Neuronal stem cell (in vitro differentiated cells): ENCODE results near the gene MASTL.

Experiments used
- DNase-seq: peaks from one replicate; pipeline ENCODE4 v3.0.0-alpha.2; 2013; ENCODE audit warnings: low spot score
- H2AFZ ChIP-seq: one replicate; pipeline ENCODE4 v1.6.1; 2013; ENCODE audit warnings: mild to moderate bottlenecking, low read length, inconsistent platforms
- H2AK5ac ChIP-seq: 2 replicates; pipeline ENCODE4 v1.6.1; 2013; ENCODE audit warnings: low read depth, mild to moderate bottlenecking, inconsistent platforms, low read length, moderate library complexity, mixed read lengths
- H2BK120ac ChIP-seq: 2 replicates; pipeline ENCODE4 v1.6.1; 2013; ENCODE audit warnings: low read depth, mild to moderate bottlenecking, inconsistent platforms, low read length, moderate library complexity, mixed read lengths
- H2BK12ac ChIP-seq: one replicate; pipeline ENCODE4 v1.6.1; 2013; ENCODE audit warnings: low read length, inconsistent platforms
- H2BK15ac ChIP-seq: 2 replicates; pipeline ENCODE4 v1.6.1; 2013; ENCODE audit warnings: mild to moderate bottlenecking, low read length, inconsistent platforms, mixed read lengths
- H2BK5ac ChIP-seq: one replicate; pipeline ENCODE4 v1.6.1; 2013; ENCODE audit warnings: inconsistent platforms, mild to moderate bottlenecking, low read length, moderate library complexity
- H3K14ac ChIP-seq: one replicate; pipeline ENCODE4 v1.6.1; 2013; ENCODE audit warnings: low read length, inconsistent platforms
- H3K18ac ChIP-seq: 2 replicates; pipeline ENCODE4 v1.6.1; 2013; ENCODE audit warnings: low read length, inconsistent platforms
- H3K23ac ChIP-seq: 2 replicates; pipeline ENCODE4 v1.6.1; 2013; ENCODE audit warnings: low read depth, mild to moderate bottlenecking, mixed read lengths, low read length, inconsistent platforms; ENCODE audit not compliant: poor library complexity
- H3K27ac ChIP-seq: replicated peaks from 3 replicates; pipeline ENCODE4 v1.5.1; 2013; ENCODE audit warnings: low read length, inconsistent platforms
- H3K27me3 ChIP-seq, 3 experiments: 2 replicates each; pipeline ENCODE4 v1.6.1; 2013; ENCODE audit warnings: low read length in 3 of 3, mild to moderate bottlenecking in 2 of 3, inconsistent platforms in 1 of 3, low read depth in 1 of 3, mixed read lengths in 1 of 3, moderate library complexity in 1 of 3; ENCODE audit not compliant: control insufficient read depth in 3 of 3, insufficient read depth in 3 of 3
- H3K36me3 ChIP-seq, 2 donors: replicated peaks in 1 of 2; 2 replicates each; pipeline ENCODE4 v1.6.1; 2013; ENCODE audit warnings: low read length in 2 of 2; ENCODE audit not compliant: control insufficient read depth in 2 of 2, insufficient read depth in 2 of 2
- H3K4ac ChIP-seq: 2 replicates; pipeline ENCODE4 v1.6.1; 2013; ENCODE audit warnings: inconsistent platforms, mild to moderate bottlenecking, low read length, moderate library complexity
- H3K4me1 ChIP-seq, 2 donors: 1 replicate in 1 of 2; 2 replicates in 1 of 2; pipeline ENCODE4 v1.6.1; 2013; ENCODE audit warnings: low read length in 2 of 2, low read depth in 1 of 2; ENCODE audit not compliant: control insufficient read depth in 2 of 2, insufficient read depth in 1 of 2
- H3K4me2 ChIP-seq: one replicate; pipeline ENCODE4 v1.6.1; 2013; ENCODE audit warnings: mild to moderate bottlenecking, low read length, inconsistent platforms; ENCODE audit not compliant: insufficient read depth, poor library complexity, severe bottlenecking
- H3K4me3 ChIP-seq, 2 donors: 2 replicates each; pipeline ENCODE4 v1.5.1; 2013; ENCODE audit warnings: low read length in 2 of 2, mild to moderate bottlenecking in 2 of 2, inconsistent platforms in 1 of 2, moderate library complexity in 1 of 2
- H3K79me1 ChIP-seq: one replicate; pipeline ENCODE4 v1.6.1; 2013; ENCODE audit warnings: low read depth, mild to moderate bottlenecking, inconsistent platforms, low read length, moderate library complexity
- H3K9ac ChIP-seq: one replicate; pipeline ENCODE4 v1.6.1; 2013; ENCODE audit warnings: mild to moderate bottlenecking, low read depth, low read length, inconsistent platforms; ENCODE audit not compliant: poor library complexity
- H3K9me3 ChIP-seq, 2 donors: replicated peaks in 1 of 2; 2 replicates each; pipeline versions ENCODE3 to v1.6.1; 2013; ENCODE audit warnings: low read length in 2 of 2, mild to moderate bottlenecking in 2 of 2, inconsistent platforms in 1 of 2, low read depth in 1 of 2, mixed read lengths in 1 of 2, moderate library complexity in 1 of 2; ENCODE audit not compliant: control insufficient read depth in 2 of 2, insufficient read depth in 1 of 2
- H4K8ac ChIP-seq: one replicate; pipeline ENCODE4 v1.6.1; 2013; ENCODE audit warnings: low read depth, mild to moderate bottlenecking, inconsistent platforms, low read length, moderate library complexity
- H4K91ac ChIP-seq: one replicate; pipeline ENCODE4 v1.6.1; 2013; ENCODE audit warnings: low read length, low read depth, mild to moderate bottlenecking, inconsistent platforms; ENCODE audit not compliant: poor library complexity
- WGBS, 2 donors: extraction: QIAGEN DNeasy Blood & Tissue Kit; methylation state at CpG; one replicate each; pipeline ENCODE4 v1.1.7; 2013; ENCODE audit warnings: missing lambda C conversion rate in 2 of 2, mixed read lengths in 1 of 2; ENCODE audit not compliant: insufficient read length in 2 of 2, insufficient replicate concordance in 1 of 2; ENCODE audit errors: extremely low coverage in 2 of 2; 5-methylcytosine and 5-hydroxymethylcytosine counted together

The MASTL gene

GRCh38 chr10:27143686-27144085 lies 11.5 kb upstream of the MASTL start:
- no peaks in the 10 kb centered on the region for H3K27me3 ChIP-seq
- no peak for DNase-seq
- H3K9me3 ChIP-seq, result no peaks in the 10 kb centered on the region
- H3K4ac ChIP-seq, result no peak overlapping the region
- H2BK5ac ChIP-seq, result no peak overlapping the region
- H3K4me2 ChIP-seq, result no peak overlapping the region
- no peak overlapping the region for H3K23ac ChIP-seq
- no peak overlapping the region for H2AK5ac ChIP-seq
- H2AFZ ChIP-seq, result no peak overlapping the region
- H3K9ac ChIP-seq, result no peak overlapping the region
- H3K4me1 ChIP-seq, result peaks cover 1 to 3% of the 10 kb centered on the region in 2 donors
- H4K91ac ChIP-seq, result no peak overlapping the region
- no peak overlapping the region for H3K14ac ChIP-seq
- no CpG with 5 or more reads among the region's 1 CpG for WGBS, 2 donors
- no peak overlapping the region for H4K8ac ChIP-seq
- peaks cover 7 to 99% of the 10 kb centered on the region in 2 donors for H3K36me3 ChIP-seq
- H3K18ac ChIP-seq, result no peak overlapping the region
- H3K4me3 ChIP-seq, result no peak overlapping the region
- no peak overlapping the region for H2BK120ac ChIP-seq
- H3K27ac ChIP-seq, result no peak overlapping the region
- no peak overlapping the region for H2BK15ac ChIP-seq
- no peak overlapping the region for H2BK12ac ChIP-seq
- H3K79me1 ChIP-seq, result no peaks in the 10 kb centered on the region

DNA sequence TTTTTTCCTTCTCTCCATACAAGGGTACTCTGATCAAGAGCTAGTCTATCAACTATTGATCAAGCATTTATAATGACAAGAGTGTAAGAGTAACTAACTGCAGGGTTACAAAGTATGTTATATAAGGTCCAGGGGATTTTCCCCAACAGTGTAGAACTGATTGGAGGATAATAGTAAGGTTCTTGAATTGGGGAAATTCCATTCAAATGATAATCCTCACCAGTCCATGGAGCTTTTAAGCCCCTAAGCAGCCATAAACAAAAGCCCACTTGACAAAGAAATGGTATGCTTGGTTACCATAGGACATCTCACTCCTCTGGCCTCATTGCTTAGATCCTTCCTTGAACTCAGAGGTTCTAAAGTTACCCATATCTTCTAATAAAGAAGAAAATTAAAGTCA lies 9.2 kb upstream of the MASTL start:
- Histone ChIP-seq H4K8ac (no peak overlapping the region), H2BK5ac (no peak overlapping the region), H2AFZ (no peak overlapping the region), H3K4me1 (peaks cover 1 to 3% of the 10 kb centered on the region in 2 donors), H3K9ac (no peak overlapping the region), H3K4ac (no peak overlapping the region), H3K18ac (no peak overlapping the region), H3K79me1 (no peaks in the 10 kb centered on the region), H3K14ac (no peak overlapping the region), H2BK120ac (no peak overlapping the region), H3K4me3 (no peak overlapping the region), H3K27me3 (no peaks in the 10 kb centered on the region), H3K4me2 (no peak overlapping the region), H3K23ac (no peak overlapping the region), H4K91ac (no peak overlapping the region), H3K36me3 (peaks cover 6 to 95% of the 10 kb centered on the region in 2 donors), H2BK15ac (no peak overlapping the region), H2AK5ac (no peak overlapping the region), H3K27ac (no peak overlapping the region), H2BK12ac (no peak overlapping the region), H3K9me3 (no peaks in the 10 kb centered on the region)
- DNase-seq, result peak; percentile 39

GRCh38 chr10:27147701-27148100 lies 7.5 kb upstream of the MASTL start:
- no peak overlapping the region for H3K27ac ChIP-seq
- no peak overlapping the region for H3K4me2 ChIP-seq
- WGBS, 2 donors, result no CpG with 5 or more reads among the region's 5 CpGs

DNA sequence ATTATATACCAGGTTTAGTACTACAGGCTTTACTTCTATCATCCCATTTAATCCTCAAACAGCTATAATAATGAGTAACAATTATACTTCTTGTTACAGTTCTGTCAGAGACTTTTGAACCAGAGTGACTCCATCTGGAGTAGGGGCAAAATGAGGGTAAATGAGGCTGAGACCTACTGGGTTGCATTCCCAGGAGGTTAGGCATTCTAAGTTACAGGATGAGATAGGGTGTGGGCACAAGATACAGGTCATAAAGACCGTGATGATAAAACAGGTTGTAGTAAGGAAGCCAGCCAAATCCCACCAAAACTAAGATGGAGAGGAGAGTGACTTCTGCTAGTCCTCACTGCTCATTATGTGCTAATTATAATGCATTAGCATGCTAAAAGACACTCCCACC lies 4.9 kb upstream of the MASTL start:
- no peak overlapping the region for H4K91ac ChIP-seq
- no peak overlapping the region for H3K9ac ChIP-seq
- H4K8ac ChIP-seq, result no peak overlapping the region
- no peaks in the 10 kb centered on the region for H3K27me3 ChIP-seq
- H3K4me2 ChIP-seq, result no peak overlapping the region
- H3K23ac ChIP-seq, result no peak overlapping the region
- H2AFZ ChIP-seq, result no peak overlapping the region
- WGBS, 2 donors, result no CpG with 5 or more reads among the region's 1 CpG
- no peak overlapping the region for H2BK12ac ChIP-seq
- peaks cover 0 to 4% of the 10 kb centered on the region in 2 donors for H3K9me3 ChIP-seq
- peaks cover 4 to 13% of the 10 kb centered on the region in 2 donors for H3K4me1 ChIP-seq
- H3K79me1 ChIP-seq, result peaks cover under 1% of the 10 kb centered on the region
- no peak overlapping the region for H3K18ac ChIP-seq
- no peak for DNase-seq
- no peak overlapping the region for H2AK5ac ChIP-seq
- H2BK15ac ChIP-seq, result no peak overlapping the region
- H3K36me3 ChIP-seq, result peaks cover 6 to 57% of the 10 kb centered on the region in 2 donors
- H3K27ac ChIP-seq, result no peak overlapping the region
- no peak overlapping the region for H2BK5ac ChIP-seq
- no peak overlapping the region for H2BK120ac ChIP-seq
- no peak overlapping the region for H3K4me3 ChIP-seq
- H3K4ac ChIP-seq, result no peak overlapping the region
- no peak overlapping the region for H3K14ac ChIP-seq

More at GRCh38 chr10:27147701-27148100, 7.5 kb upstream of the MASTL start:
- DNase-seq, result no peak
- H3K4ac ChIP-seq, result no peak overlapping the region
- H3K18ac ChIP-seq, result no peak overlapping the region
- peaks cover 1 to 9% of the 10 kb centered on the region in 2 donors for H3K4me1 ChIP-seq
- no peak overlapping the region for H2BK12ac ChIP-seq
- H2BK15ac ChIP-seq, result no peak overlapping the region
- no peak overlapping the region for H3K9ac ChIP-seq
- H3K79me1 ChIP-seq, result no peaks in the 10 kb centered on the region
- no peak overlapping the region for H3K23ac ChIP-seq
- no peak overlapping the region for H3K14ac ChIP-seq
- H2AK5ac ChIP-seq, result no peak overlapping the region
- H2BK5ac ChIP-seq, result no peak overlapping the region
- H2BK120ac ChIP-seq, result no peak overlapping the region
- H4K8ac ChIP-seq, result no peak overlapping the region
- no peaks in the 10 kb centered on the region for H3K27me3 ChIP-seq
- H3K9me3 ChIP-seq, result peaks cover 0 to 4% of the 10 kb centered on the region in 2 donors
- H3K4me3 ChIP-seq, result no peak overlapping the region
- H4K91ac ChIP-seq, result no peak overlapping the region
- H2AFZ ChIP-seq, result no peak overlapping the region
- peaks cover 6 to 82% of the 10 kb centered on the region in 2 donors for H3K36me3 ChIP-seq
